CD4-positive, alpha-beta T cell treated with Interleukin-6 for 4 hours (primary cell): ENCODE measurements around the gene PDAP1.
"Not testable (repeated sequence)": the region's sequence is repeated elsewhere in the genome, so short reads cannot be mapped to it uniquely, and the experiment has no call there.

Experiments
- DNase-seq: peaks from one replicate; pipeline ENCODE4 v3.0.0-alpha.2; 2020; ENCODE audit warnings: mixed read lengths

Gene PDAP1

DNA sequence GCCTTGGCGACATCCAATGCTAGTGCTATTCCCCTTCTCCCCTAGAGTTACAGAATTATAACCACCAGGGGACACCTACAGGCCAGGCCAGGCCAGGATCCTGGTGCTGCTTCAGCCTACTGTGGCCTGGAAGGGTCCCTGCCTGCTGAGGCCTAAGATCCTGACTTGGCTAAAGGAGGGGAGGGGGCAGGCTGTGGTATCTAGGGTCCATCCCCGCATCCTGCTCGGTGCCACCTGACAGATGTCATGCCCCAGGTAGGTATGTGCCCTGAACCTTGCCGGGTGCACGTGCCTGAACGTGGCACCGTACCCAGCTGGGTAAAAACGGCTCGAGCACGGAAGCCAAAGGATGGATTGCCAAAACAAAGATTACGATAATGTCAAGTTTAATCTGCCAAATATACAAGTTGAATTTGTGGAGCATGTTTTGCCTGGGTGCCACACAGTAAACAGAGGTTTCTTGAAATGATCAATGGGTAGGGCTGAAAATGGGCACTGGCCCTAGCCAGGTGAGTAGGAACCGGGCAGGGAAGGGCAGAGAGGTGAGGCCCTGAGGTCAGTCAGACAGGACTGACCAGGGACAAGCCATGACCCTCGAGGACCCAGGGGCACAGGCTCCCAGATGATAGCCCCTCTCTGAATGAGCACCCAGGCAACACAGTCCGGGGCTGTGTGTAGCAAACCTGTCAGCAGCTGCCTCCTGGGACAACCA lies 12.6 kb downstream of the PDAP1 start:
- DNase-seq: no peak

DNA sequence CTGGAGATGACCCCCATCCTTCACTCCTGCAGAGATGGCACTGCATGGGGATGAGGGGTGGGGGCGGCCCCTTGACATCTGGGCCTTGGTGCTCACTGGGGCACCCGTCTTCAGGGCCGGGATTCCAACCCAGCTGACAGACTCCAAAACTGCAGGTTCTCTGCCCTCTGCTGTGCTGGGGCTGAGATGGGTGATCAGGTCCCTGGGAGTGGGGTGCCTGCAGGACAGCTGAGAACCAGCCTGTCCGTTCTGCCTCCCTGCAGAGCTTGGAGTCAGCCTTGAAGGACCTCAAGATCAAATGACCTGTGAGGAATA lies 14.3 kb downstream of the PDAP1 start:
- no peak for DNase-seq

DNA sequence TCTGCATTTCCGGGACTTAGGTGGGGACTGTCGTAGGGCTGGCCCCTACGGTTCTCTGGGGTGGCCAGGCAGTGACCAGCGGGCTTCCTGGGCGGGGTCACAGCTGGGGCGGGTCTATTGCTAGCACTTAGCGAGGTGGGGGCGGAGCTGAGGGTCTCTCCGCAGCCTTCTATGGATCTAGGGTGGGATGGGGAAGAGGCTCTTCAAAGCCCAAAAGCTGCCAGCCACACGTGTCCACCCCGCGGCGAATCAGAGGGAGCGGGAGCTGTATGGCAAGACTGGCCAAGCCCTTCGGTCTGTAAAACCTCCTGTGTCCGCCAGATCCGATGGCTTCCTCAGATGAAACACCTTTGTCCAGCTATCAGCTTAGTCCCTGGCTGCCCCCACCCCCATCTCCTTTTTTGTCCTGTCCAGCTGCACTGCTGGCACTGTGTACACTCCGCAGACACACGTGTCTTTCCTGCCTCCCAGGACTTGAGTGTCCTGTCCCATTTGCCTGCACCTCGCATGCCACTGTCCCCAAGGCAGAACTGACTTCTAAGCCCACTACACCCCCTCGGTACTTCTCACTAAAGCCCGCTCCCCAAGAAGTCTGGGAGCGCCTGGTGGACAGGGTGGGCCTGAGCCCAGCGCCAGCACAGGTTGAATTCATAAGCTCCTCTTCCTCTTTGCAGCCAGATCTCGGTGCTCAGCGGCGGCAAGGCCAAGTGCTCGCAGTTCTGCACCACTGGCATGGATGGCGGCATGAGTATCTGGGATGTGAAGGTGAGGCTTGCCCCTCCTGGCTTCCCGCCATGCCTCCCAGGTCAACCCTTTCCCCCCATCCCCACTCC lies 14.8 kb downstream of the PDAP1 start:
- no peak for DNase-seq

DNA sequence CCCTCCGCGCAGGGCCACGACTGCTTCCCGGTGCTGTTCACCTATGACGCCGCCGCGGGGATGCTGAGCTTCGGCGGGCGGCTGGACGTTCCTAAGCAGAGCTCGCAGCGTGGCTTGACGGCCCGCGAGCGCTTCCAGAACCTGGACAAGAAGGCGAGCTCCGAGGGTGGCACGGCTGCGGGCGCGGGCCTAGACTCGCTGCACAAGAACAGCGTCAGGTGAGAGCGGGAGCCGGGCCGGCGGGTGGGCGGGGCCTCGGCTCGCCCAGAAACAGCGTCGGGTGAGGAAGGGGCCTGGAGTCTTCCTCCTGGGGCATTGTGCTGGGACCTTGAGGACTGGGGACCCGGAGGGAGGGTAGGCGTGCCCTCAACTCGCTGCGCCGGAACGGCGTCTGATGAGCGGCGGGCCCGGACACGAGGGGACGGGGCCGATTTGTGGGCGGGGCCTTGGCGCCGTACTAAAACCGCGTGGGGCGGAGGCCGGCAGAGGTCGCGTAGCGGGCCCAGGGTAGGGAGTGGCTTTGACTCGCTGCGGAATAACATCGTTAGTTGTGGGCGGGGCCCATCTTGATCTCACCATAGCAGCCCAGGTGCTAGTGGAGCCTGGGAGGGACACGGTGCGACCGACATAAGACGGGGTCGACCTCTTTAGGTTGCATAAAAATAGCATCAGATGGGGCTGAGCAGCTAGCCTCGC lies 15.6 kb downstream of the PDAP1 start:
- peak; percentile 90 for DNase-seq

DNA sequence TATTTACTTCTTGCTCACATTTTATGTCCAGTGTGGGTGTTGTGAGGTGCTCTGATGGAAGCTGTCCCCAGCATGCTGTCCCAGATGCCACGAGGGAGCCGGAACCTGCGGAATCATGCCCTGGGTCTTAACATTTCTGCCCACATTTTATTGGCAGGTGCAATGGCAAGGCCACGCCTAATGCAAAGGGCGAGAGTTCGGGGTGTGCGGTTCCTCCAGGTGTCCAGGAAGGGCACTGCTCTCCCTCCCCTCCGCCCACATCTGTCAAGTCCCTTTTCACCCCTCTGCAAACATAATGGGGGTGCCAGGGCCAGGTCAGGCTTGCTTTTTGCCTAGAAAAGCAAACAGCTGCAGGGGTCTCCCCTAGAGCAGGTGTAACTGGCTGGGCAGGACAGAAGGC lies 16.4 kb downstream of the PDAP1 start:
- no peak for DNase-seq

DNA sequence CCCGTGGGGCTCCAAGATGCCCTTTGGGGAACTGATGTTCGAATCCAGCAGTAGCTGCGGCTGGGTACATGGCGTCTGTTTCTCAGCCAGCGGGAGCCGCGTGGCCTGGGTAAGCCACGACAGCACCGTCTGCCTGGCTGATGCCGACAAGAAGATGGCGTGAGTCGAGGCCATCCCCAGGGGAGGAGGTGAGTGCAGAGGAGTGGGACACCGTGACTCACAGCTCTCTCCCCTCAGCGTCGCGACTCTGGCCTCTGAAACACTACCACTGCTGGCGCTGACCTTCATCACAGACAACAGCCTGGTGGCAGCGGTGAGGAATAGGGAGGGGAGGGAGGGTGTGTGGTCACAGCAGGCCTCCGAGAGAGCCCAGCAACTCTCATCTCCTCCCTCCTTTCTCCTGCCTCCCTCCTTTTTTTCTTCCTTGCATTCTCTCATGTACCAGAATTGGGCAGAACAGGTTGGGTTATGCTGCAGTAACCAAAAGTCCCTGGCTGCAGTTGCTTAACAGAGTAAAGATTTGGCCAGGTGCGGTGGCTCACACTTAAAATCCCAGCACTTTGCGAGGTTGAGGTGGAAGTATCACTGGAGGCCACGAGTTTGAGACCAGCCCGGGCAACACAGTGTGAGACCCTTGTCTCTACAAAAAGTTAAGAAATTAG lies 17.3 kb downstream of the PDAP1 start:
- no peak for DNase-seq

DNA sequence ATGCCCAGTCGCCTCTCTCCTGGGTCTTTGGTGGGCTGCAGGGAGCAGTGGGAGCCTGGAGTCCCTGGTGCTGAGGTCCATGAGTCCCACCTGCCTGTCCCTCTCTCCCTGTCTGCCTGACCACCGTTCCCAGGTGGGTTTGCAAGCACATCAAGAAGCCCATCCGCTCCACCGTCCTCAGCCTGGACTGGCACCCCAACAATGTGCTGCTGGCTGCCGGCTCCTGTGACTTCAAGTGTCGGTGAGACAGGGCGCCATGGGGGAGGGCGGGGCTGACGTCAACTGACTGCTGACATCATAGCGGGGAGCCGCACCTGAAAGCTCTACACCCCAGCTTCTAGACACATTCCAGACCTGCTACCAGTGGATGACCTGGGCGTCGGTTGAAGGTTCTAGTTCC lies 18.6 kb downstream of the PDAP1 start:
- no peak for DNase-seq

DNA sequence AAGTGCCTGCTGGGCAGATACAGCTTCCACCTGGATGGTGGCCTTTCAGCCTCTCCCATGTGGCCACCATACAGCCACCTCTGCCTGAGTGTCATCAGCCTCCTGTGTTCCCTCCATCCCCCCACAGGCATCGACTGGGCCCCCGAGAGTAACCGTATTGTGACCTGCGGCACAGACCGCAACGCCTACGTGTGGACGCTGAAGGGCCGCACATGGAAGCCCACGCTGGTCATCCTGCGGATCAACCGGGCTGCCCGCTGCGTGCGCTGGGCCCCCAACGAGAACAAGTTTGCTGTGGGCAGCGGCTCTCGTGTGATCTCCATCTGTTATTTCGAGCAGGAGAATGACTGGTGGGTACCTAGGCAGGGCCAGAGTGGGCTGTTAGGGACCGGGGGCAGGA lies 20.5 kb downstream of the PDAP1 start:
- no peak for DNase-seq

DNA sequence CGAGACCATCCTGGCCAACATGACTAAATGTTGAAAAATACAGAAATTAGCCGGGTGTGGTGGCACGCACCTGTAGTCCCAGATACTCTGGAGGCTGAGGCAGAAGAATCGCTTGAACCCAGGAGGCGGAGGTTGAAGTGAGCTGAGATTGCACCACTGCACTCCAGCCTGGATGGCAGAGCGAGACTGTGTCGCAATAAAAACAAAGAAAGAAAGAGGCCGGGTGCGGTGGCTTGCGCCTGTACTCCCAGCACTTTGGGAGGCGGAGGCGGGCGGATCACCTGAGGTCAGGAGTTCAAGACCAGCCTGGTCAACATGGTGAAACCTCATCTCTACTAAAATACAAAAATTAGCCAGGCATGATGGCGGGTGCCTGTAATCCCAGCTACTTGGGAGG lies 21.2 kb downstream of the PDAP1 start:
- not testable (repeated sequence) for DNase-seq

DNA sequence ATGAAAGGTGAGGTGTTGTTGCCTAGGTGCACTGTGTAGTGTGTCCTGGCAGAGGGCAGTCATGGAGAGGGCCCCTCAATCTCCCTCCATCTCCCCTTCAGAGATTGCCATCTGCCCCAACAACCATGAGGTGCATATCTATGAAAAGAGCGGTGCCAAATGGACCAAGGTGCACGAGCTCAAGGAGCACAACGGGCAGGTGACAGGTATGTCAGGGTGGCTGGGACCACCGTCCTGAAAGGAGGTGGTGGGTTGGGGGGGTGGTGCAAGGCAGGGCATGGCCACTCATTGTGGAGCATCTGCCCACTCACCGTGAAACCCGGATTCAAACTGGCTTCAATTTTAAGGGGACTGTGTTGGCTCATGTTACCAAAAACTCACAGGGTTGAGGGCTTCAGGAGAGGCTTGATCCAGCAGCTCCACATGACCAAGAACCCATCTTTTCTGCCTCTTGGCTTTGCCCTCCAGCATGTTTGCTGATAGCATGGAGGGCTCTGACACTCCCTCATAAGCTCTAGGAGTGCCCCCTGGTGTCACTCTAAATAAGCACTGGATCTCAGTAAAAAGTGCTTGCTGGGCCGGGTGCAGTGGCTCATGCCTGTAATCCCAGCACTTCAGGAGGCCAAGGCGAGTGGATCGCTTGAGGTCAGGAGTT lies 21.7 kb downstream of the PDAP1 start:
- DNase-seq: peak; percentile 53

DNA sequence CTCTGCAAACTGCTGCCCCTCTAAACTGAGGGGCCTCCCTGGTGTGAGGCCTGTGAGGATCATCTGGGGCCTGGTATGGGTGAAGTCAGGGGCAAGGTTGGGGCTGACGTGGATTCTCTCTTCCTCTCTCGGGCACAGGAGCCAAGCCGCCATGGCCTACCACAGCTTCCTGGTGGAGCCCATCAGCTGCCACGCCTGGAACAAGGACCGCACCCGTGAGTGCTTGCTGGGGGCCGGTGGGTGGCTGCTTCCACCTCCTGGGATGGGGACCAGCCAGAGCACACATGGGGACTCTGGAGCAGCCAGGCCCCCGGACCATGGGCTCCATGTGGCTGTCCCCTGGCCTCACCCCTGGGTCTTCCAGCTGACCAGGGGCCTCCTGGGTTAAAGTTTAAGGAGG lies 22.8 kb downstream of the PDAP1 start:
- DNase-seq: no peak

DNA sequence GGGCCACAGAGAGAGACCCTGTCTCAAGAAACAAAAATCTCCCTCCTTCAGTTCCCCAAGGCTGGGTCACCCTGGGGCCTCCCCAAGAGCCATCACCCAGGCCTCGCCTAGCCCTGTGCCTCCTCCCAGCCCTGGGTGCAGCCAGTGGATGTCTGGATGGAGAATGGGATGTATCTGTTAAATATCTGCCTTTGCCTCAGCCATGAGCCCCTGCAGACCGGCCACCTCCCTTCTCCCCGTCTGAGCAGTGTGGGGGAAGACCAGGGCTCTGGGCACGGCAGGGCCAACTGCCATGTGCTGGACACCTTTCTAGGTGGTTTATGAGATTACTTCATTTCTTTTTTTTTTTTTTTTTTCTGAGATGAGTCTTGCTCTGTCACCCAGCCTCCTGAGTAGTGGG lies 23.9 kb downstream of the PDAP1 start:
- no peak for DNase-seq

DNA sequence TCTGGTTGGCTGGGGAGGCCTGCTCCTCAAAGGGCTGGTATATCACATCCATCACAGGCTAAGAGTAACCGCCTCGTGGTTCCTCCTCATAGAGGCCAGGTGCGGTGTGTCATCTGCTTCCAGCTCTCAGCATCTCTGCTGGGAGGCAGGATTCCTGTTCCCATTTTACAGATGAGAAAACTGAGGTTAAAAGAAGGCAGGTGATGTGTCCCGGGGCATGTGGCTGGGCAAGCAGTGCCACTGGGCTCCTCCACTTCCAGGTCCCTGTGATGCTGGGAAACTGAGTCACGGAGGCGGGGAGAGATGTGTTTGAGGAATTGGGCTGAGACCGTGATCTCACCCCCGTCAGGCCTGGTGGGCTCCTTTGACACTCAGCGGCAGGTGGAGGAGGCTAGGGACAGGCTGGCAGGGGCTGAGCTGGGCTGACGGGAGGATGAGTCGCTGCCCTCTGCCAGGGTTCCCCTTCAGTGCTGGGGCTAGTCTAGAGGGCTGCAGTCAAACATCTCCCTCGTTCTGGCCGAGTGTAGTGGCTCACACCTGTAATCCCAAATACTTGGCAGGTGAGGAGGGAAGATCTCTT lies 24.5 kb downstream of the PDAP1 start:
- DNase-seq: no peak

DNA sequence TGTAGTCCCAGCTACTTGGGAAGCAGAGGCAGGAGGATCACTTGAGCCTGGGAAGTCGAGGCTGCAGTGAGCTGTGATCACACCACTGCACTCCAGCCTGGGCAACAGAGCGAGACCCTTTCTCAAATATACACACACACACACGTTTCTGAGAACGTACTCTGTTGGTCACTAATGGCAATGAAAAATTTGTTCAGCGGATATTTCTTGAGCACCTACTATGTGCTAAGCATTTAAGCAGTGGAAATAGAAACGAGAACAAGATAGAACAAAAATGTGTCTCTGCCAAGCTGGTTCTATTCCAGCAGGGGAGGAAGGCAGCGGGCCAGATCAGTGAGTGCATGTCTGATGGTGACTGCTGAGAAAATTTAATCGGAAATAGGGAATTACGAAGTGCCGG lies 25.2 kb downstream of the PDAP1 start:
- no peak for DNase-seq

DNA sequence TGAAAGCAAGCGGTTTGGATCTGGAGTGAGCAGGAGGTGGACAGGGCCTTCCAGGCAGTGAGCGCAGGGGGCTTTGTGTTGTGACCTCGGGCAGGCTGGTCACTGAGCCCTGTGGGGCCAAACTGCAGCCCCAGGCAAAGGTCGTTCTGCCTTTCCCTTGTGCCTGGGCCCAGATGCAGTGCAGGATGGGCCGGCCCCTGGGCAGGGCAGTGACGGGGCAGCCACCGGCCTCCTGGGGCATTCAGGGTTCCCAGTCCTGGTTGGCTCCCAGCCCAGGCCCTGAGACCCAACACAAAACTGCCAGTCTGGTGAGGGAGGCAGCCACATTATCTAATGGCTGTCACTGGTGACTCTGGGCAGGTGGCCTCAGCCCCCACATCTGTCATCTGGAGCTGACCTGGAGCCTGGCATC lies 26.7 kb downstream of the PDAP1 start:
- no peak for DNase-seq

DNA sequence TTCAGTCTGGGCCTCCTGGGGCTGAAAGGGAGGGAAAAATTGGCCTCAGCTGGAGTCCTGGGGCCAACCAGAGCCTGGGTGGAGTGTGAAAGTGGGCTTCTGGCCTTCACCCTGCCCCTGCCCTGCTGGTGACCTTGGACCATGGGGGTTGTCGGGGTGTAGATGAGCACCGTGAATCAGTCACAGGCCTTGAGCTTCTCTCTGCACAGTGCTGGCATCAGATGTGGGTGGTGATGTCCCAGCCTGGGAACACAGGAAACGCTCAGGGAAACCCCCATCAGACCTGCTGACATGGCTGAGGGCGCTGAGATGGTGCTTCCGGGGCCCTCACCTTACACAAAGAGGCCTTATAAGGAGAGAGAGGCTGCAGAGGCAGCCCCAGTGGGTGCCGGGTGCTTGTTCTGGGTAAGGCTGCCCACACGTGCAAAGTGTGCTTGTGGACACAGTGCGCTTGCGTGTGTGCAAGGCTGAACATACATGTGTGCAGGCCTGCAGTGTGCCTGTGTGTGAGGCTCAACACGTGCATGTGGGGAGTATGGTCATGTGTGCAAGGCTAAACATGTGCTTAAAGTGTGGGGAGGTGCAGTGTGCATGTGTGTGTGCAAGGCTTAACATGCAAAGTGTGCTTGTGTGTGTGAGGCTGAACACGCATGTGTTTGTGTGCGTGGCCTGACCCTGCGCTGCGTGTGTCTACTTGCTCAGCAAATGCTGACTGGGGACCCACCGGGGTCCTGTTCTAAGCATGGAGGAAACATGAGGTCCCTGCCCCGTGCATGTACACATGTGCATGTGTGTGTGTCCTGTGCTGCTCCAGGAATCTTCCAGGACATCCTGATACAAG lies 27.4 kb downstream of the PDAP1 start:
- peak; percentile 89 for DNase-seq

DNA sequence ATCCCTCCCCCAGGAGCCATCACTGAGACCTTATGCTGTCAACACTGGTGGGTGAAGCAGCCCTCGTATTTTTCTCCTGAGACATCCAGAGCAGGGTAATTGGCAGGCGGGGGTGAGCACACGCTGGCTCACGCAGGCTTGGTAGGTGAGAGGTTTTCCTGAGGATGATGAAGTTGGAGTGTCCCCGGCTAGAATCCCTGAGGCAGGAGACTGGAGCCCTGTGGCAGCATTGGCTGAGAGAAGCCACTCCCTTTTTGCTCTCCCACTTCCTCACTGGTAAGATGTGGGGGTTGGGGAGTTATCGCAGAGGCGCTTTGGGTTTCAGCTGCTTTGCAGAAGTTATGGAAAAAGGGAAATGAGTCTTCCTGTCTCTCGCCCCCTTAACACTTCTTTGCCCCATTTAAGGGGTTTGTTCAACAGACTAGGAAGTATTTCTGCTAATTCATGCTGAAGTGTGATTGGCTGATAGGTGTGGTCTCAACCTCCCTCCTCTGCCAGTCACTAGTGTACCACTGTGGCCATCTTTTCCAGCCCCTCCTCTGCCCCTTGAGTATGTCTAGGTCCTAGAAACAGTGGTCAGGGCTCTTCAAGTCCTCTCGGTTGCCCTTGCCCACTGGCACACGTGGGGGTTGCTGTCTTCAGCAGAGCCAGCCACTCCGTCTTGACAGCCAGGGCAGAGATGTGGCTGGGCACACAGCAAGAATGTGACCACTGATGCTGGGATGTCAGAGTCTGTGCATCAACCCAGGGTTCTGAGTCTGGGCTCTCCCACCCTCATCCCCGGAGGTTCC lies 28.2 kb downstream of the PDAP1 start:
- no peak for DNase-seq

DNA sequence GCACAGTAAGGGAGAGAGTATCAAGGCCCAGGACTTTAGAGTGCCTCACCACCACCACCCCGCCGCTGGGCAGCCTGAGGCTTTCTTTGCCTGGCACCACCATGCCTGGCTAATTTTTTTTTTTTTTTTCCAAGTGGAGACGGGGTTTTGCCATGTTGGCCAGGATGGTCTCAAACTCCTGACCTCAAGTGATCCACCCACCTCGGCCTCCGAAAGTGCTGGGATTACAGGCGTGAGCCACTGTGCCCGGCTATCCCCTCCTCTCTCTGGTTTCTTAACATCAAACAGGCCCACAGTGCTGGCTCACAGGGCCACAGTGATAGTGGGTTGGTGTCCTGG lies 28.7 kb downstream of the PDAP1 start:
- DNase-seq: not testable (repeated sequence)

DNA sequence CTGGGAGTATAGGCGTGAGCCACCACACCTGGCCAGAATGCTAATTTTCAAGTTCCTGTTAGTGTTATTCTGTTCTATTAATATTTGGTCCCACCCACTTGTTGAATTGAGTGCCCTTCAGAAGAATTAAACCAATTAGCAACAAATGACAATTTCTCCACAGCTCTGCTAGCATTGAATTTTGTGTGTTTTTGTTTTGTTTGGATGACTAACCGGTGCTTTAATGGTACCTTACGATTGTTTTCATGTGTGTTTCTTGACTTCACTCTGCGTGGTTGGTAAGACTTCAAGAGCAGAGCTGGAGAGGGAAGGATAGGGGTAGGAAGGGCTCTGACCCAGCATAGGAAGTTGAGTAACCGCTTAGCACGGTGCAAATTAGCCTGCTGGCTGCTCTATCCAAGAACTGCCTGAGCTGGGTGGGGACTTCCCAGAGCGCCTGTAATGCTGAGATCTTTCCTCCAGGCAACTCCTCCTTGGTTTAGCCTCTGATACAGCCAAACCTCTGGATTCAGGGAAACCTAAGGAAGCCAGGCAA lies 29.3 kb downstream of the PDAP1 start:
- peak; percentile 62 for DNase-seq

DNA sequence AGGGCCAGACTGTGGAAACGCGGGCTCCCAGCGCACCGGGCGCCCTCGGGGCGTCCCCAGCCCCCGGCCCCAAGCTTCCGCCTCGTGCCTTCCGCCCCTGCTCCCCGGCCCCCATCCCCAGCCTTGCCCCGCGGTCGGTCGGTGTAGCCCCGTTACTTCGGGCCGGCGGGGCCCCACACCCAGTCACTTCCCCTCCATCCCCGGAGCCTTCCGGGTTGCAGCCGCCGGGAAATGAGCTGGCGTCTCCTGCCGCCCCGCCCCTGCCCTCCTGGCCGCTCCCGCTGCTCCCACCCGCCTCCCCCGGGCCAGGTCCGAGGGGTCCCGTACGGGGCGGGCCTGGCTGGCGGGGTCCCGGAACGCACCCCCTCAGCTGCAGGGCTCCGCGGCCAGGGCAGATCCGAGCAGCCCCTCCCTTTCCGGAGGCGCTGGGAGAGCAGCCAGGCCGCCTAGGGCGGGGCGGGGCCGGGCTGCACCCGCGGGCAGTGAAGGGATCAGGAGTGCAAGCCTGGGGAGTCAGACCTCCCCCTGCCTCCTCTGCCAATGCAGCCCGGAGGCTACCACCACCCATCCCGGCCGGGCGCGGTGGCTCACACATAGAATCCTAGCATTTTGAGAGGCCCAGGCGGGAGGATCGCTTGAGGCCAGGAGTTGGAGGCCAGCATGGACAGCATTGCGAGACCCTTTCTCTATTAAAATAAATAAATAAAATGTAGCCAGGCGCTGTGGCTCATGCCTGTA lies 33.2 kb downstream of the PDAP1 start:
- peak; percentile 70 for DNase-seq
